ENCODE measurements around the gene CDK2AP2.

- TF ChIP-seq CTCF (IDR thresholded peaks at IDR 0.05; ENCODE audit: insufficient read depth, low read length) (no peak), REST (IDR thresholded peaks at IDR 0.05; ENCODE audit: insufficient replicate concordance, low read depth) (no peak), SPI1 (IDR thresholded peaks at IDR 0.05; ENCODE audit: borderline replicate concordance, low read depth) (no peak), POLR2AphosphoS5 (IDR thresholded peaks at IDR 0.05; ENCODE audit: low read depth) (no peak)
Measured at GRCh38 chr11:67501854-67502253, 6.1 kb downstream of the CDK2AP2 start.

Data from HL-60 (cell line).